ENCODE results near the gene LAIR1. TPM values are rescaled to one million over a fixed set of nuclear protein-coding genes. Genes with fewer than 3 reads are reported as not detected.
A peak's percentile ranks its signal among the peaks of the same experiment; 100 is the strongest.
"Not testable (repeated sequence)": the region's sequence is repeated elsewhere in the genome, so short reads cannot be mapped to it uniquely, and the experiment has no call there.

LAIR1 gene
- total RNA-seq, 1 donor from 2014 or later, result not detected

GRCh38 chr19:54389553-54389952, 24.8 kb upstream of the LAIR1 start:
- H3K4me3 Mint-ChIP-seq (ENCODE audit: low read depth), result no peak overlapping the region
- H3K27ac Mint-ChIP-seq, result no peak overlapping the region
- H3K27me3 Mint-ChIP-seq, result peaks cover 56% of the 10 kb centered on the region
- no peaks in the 10 kb centered on the region for H3K36me3 Mint-ChIP-seq (ENCODE audit: insufficient read depth)
- DNase-seq (ENCODE audit: low spot score, unreplicated experiment), result no peak
- no peaks in the 10 kb centered on the region for H3K9me3 Mint-ChIP-seq (ENCODE audit: low read depth)
- no peak for TF ChIP-seq CTCF (IDR thresholded peaks at IDR 0.05; ENCODE audit: unreplicated experiment)
- H3K4me1 Mint-ChIP-seq (ENCODE audit: low read depth), result no peaks in the 10 kb centered on the region

- no peak for TF ChIP-seq CTCF (IDR thresholded peaks at IDR 0.05; ENCODE audit: unreplicated experiment)
- no peaks in the 10 kb centered on the region for H3K4me1 Mint-ChIP-seq (ENCODE audit: low read depth)
- no peak overlapping the region for H3K27ac Mint-ChIP-seq
- H3K4me3 Mint-ChIP-seq (ENCODE audit: low read depth), result no peak overlapping the region
- DNase-seq (ENCODE audit: low spot score, unreplicated experiment), result no peak
- H3K9me3 Mint-ChIP-seq (ENCODE audit: low read depth), result no peaks in the 10 kb centered on the region
- H3K27me3 Mint-ChIP-seq, result peaks cover 50% of the 10 kb centered on the region
- H3K36me3 Mint-ChIP-seq (ENCODE audit: insufficient read depth), result no peaks in the 10 kb centered on the region
Observed at GRCh38 chr19:54388802-54389139, 24.0 kb upstream of the LAIR1 start.

- DNase-seq (ENCODE audit: low spot score, unreplicated experiment), result no peak
- H3K9me3 Mint-ChIP-seq (ENCODE audit: low read depth), result no peaks in the 10 kb centered on the region
- peaks cover 52% of the 10 kb centered on the region for H3K27me3 Mint-ChIP-seq
- H3K4me1 Mint-ChIP-seq (ENCODE audit: low read depth), result no peaks in the 10 kb centered on the region
- H3K27ac Mint-ChIP-seq, result peak overlapping the region; percentile 69
- no peak for TF ChIP-seq CTCF (IDR thresholded peaks at IDR 0.05; ENCODE audit: unreplicated experiment)
- no peak overlapping the region for H3K4me3 Mint-ChIP-seq (ENCODE audit: low read depth)
- no peaks in the 10 kb centered on the region for H3K36me3 Mint-ChIP-seq (ENCODE audit: insufficient read depth)
Observed at GRCh38 chr19:54387991-54388801, 23.5 kb upstream of the LAIR1 start.

GRCh38 chr19:54383330-54383729, 18.6 kb upstream of the LAIR1 start:
- no peak overlapping the region for H3K27ac Mint-ChIP-seq
- H3K36me3 Mint-ChIP-seq (ENCODE audit: insufficient read depth), result no peaks in the 10 kb centered on the region
- H3K4me3 Mint-ChIP-seq (ENCODE audit: low read depth), result no peak overlapping the region
- H3K27me3 Mint-ChIP-seq, result peaks cover 47% of the 10 kb centered on the region
- TF ChIP-seq CTCF (IDR thresholded peaks at IDR 0.05; ENCODE audit: unreplicated experiment), result no peak
- no peaks in the 10 kb centered on the region for H3K4me1 Mint-ChIP-seq (ENCODE audit: low read depth)
- H3K9me3 Mint-ChIP-seq (ENCODE audit: low read depth), result no peaks in the 10 kb centered on the region
- DNase-seq (ENCODE audit: low spot score, unreplicated experiment), result no peak

GRCh38 chr19:54382041-54382440, 17.3 kb upstream of the LAIR1 start:
- H3K27me3 Mint-ChIP-seq, result peaks cover 39% of the 10 kb centered on the region
- not testable (repeated sequence) for H3K4me1 Mint-ChIP-seq (ENCODE audit: low read depth); H3K4me3 Mint-ChIP-seq (ENCODE audit: low read depth); H3K27ac Mint-ChIP-seq; DNase-seq (ENCODE audit: low spot score, unreplicated experiment); H3K9me3 Mint-ChIP-seq (ENCODE audit: low read depth); H3K36me3 Mint-ChIP-seq (ENCODE audit: insufficient read depth)

- Mint-ChIP-seq H3K27me3 (peaks cover 44% of the 10 kb centered on the region), H3K27ac (no peak overlapping the region), H3K4me1 (ENCODE audit: low read depth) (no peaks in the 10 kb centered on the region), H3K4me3 (ENCODE audit: low read depth) (no peak overlapping the region), H3K36me3 (ENCODE audit: insufficient read depth) (no peaks in the 10 kb centered on the region), H3K9me3 (ENCODE audit: low read depth) (no peaks in the 10 kb centered on the region)
- no peak for DNase-seq (ENCODE audit: low spot score, unreplicated experiment)
- TF ChIP-seq CTCF (IDR thresholded peaks at IDR 0.05; ENCODE audit: unreplicated experiment), result no peak
Observed at GRCh38 chr19:54380897-54381296, 16.2 kb upstream of the LAIR1 start.

All from progenitor cell of endocrine pancreas (in vitro differentiated cells).